Measurements from ENCODE around the gene PNPLA6. TPM values are rescaled to one million over a fixed set of nuclear protein-coding genes. Genes with fewer than 3 reads are reported as not detected.

Gene PNPLA6
- polyA plus RNA-seq, 1 donor, result 45.4 TPM

GRCh38 chr19:7524523-7524922, 11.0 kb upstream of the PNPLA6 start:
- H3K36me3 ChIP-seq (ENCODE audit: control insufficient read depth, insufficient read depth, low read length), result peaks cover 34% of the 10 kb centered on the region

GRCh38 chr19:7524992-7525739, 10.4 kb upstream of the PNPLA6 start:
- H3K36me3 ChIP-seq (ENCODE audit: control insufficient read depth, insufficient read depth, low read length), result peaks cover 39% of the 10 kb centered on the region
- no peak overlapping the region for H3K27ac ChIP-seq (ENCODE audit: low read length)
- H3K4me1 ChIP-seq (ENCODE audit: control insufficient read depth, insufficient read depth, low read length), result peaks cover 15% of the 10 kb centered on the region
- peaks cover under 1% of the 10 kb centered on the region for H3K9me3 ChIP-seq (ENCODE audit: control insufficient read depth, low read depth, low read length)
- no peak for DNase-seq
- no peaks in the 10 kb centered on the region for H3K27me3 ChIP-seq (ENCODE audit: control insufficient read depth, insufficient read depth, low read length)
- H3K4me3 ChIP-seq (ENCODE audit: low read length), result no peak overlapping the region
- no CpG with 5 or more reads among the region's 20 CpGs for WGBS (ENCODE audit: insufficient coverage, low lambda C conversion rate)

More at GRCh38 chr19:7524523-7524922, 11.0 kb upstream of the PNPLA6 start:
- Histone ChIP-seq H3K4me1 (ENCODE audit: control insufficient read depth, insufficient read depth, low read length) (peaks cover 15% of the 10 kb centered on the region), H3K4me3 (ENCODE audit: low read length) (no peak overlapping the region), H3K27me3 (ENCODE audit: control insufficient read depth, insufficient read depth, low read length) (no peaks in the 10 kb centered on the region), H3K27ac (ENCODE audit: low read length) (no peak overlapping the region), H3K9me3 (ENCODE audit: control insufficient read depth, low read depth, low read length) (peaks cover 5% of the 10 kb centered on the region)
- WGBS (ENCODE audit: insufficient coverage, low lambda C conversion rate), result no CpG with 5 or more reads among the region's 5 CpGs
- no peak for DNase-seq

GRCh38 chr19:7526059-7526929, 9.2 kb upstream of the PNPLA6 start:
- H3K27me3 ChIP-seq (ENCODE audit: control insufficient read depth, insufficient read depth, low read length), result no peaks in the 10 kb centered on the region
- H3K4me1 ChIP-seq (ENCODE audit: control insufficient read depth, insufficient read depth, low read length), result peaks cover 15% of the 10 kb centered on the region
- no peak overlapping the region for H3K4me3 ChIP-seq (ENCODE audit: low read length)
- no peak for DNase-seq
- no peak overlapping the region for H3K27ac ChIP-seq (ENCODE audit: low read length)
- H3K9me3 ChIP-seq (ENCODE audit: control insufficient read depth, low read depth, low read length), result no peaks in the 10 kb centered on the region
- peaks cover 38% of the 10 kb centered on the region for H3K36me3 ChIP-seq (ENCODE audit: control insufficient read depth, insufficient read depth, low read length)
- no CpG with 5 or more reads among the region's 31 CpGs for WGBS (ENCODE audit: insufficient coverage, low lambda C conversion rate)

- no peak overlapping the region for H3K4me3 ChIP-seq (ENCODE audit: low read length)
- no peak for DNase-seq
- no peaks in the 10 kb centered on the region for H3K27me3 ChIP-seq (ENCODE audit: control insufficient read depth, insufficient read depth, low read length)
- H3K27ac ChIP-seq (ENCODE audit: low read length), result no peak overlapping the region
- peaks cover 39% of the 10 kb centered on the region for H3K36me3 ChIP-seq (ENCODE audit: control insufficient read depth, insufficient read depth, low read length)
- WGBS (ENCODE audit: insufficient coverage, low lambda C conversion rate), result no CpG with 5 or more reads among the region's 25 CpGs
- H3K9me3 ChIP-seq (ENCODE audit: control insufficient read depth, low read depth, low read length), result no peaks in the 10 kb centered on the region
- H3K4me1 ChIP-seq (ENCODE audit: control insufficient read depth, insufficient read depth, low read length), result peaks cover 8% of the 10 kb centered on the region
Observed at GRCh38 chr19:7527516-7528191, 7.9 kb upstream of the PNPLA6 start.

GRCh38 chr19:7528192-7528519, 7.4 kb upstream of the PNPLA6 start:
- Histone ChIP-seq H3K27me3 (ENCODE audit: control insufficient read depth, insufficient read depth, low read length) (no peaks in the 10 kb centered on the region), H3K27ac (ENCODE audit: low read length) (no peak overlapping the region), H3K9me3 (ENCODE audit: control insufficient read depth, low read depth, low read length) (no peaks in the 10 kb centered on the region), H3K4me3 (ENCODE audit: low read length) (no peak overlapping the region), H3K4me1 (ENCODE audit: control insufficient read depth, insufficient read depth, low read length) (peaks cover 6% of the 10 kb centered on the region), H3K36me3 (ENCODE audit: control insufficient read depth, insufficient read depth, low read length) (peaks cover 41% of the 10 kb centered on the region)
- no CpG with 5 or more reads among the region's 7 CpGs for WGBS (ENCODE audit: insufficient coverage, low lambda C conversion rate)
- DNase-seq, result no peak

GRCh38 chr19:7528522-7529245, 6.8 kb upstream of the PNPLA6 start:
- Histone ChIP-seq H3K9me3 (ENCODE audit: control insufficient read depth, low read depth, low read length) (no peaks in the 10 kb centered on the region), H3K4me3 (ENCODE audit: low read length) (no peak overlapping the region), H3K36me3 (ENCODE audit: control insufficient read depth, insufficient read depth, low read length) (peaks cover 41% of the 10 kb centered on the region), H3K4me1 (ENCODE audit: control insufficient read depth, insufficient read depth, low read length) (peaks cover 6% of the 10 kb centered on the region), H3K27me3 (ENCODE audit: control insufficient read depth, insufficient read depth, low read length) (no peaks in the 10 kb centered on the region), H3K27ac (ENCODE audit: low read length) (no peak overlapping the region)
- no CpG with 5 or more reads among the region's 32 CpGs for WGBS (ENCODE audit: insufficient coverage, low lambda C conversion rate)
- DNase-seq, result no peak

GRCh38 chr19:7529246-7529600, 6.3 kb upstream of the PNPLA6 start:
- no peak for DNase-seq
- no CpG with 5 or more reads among the region's 15 CpGs for WGBS (ENCODE audit: insufficient coverage, low lambda C conversion rate)
- H3K4me1 ChIP-seq (ENCODE audit: control insufficient read depth, insufficient read depth, low read length), result peaks cover 6% of the 10 kb centered on the region
- H3K27me3 ChIP-seq (ENCODE audit: control insufficient read depth, insufficient read depth, low read length), result no peaks in the 10 kb centered on the region
- no peaks in the 10 kb centered on the region for H3K9me3 ChIP-seq (ENCODE audit: control insufficient read depth, low read depth, low read length)
- H3K27ac ChIP-seq (ENCODE audit: low read length), result no peak overlapping the region
- no peak overlapping the region for H3K4me3 ChIP-seq (ENCODE audit: low read length)
- peaks cover 41% of the 10 kb centered on the region for H3K36me3 ChIP-seq (ENCODE audit: control insufficient read depth, insufficient read depth, low read length)

- H3K27ac ChIP-seq (ENCODE audit: low read length), result no peak overlapping the region
- H3K4me3 ChIP-seq (ENCODE audit: low read length), result no peak overlapping the region
- H3K36me3 ChIP-seq (ENCODE audit: control insufficient read depth, insufficient read depth, low read length), result peaks cover 38% of the 10 kb centered on the region
- H3K27me3 ChIP-seq (ENCODE audit: control insufficient read depth, insufficient read depth, low read length), result no peaks in the 10 kb centered on the region
- no peaks in the 10 kb centered on the region for H3K9me3 ChIP-seq (ENCODE audit: control insufficient read depth, low read depth, low read length)
- no CpG with 5 or more reads among the region's 33 CpGs for whole genome bisulfite sequencing (ENCODE audit: insufficient coverage, low lambda C conversion rate)
- DNase-seq, result no peak
- H3K4me1 ChIP-seq (ENCODE audit: control insufficient read depth, insufficient read depth, low read length), result peaks cover 6% of the 10 kb centered on the region
Observed at GRCh38 chr19:7529610-7530490, 5.7 kb upstream of the PNPLA6 start.

GRCh38 chr19:7533281-7533885, 2.1 kb upstream of the PNPLA6 start:
- no CpG with 5 or more reads among the region's 30 CpGs for WGBS (ENCODE audit: insufficient coverage, low lambda C conversion rate)
- Histone ChIP-seq H3K27me3 (ENCODE audit: control insufficient read depth, insufficient read depth, low read length) (no peaks in the 10 kb centered on the region), H3K9me3 (ENCODE audit: control insufficient read depth, low read depth, low read length) (no peaks in the 10 kb centered on the region), H3K4me1 (ENCODE audit: control insufficient read depth, insufficient read depth, low read length) (peaks cover 6% of the 10 kb centered on the region), H3K36me3 (ENCODE audit: control insufficient read depth, insufficient read depth, low read length) (peaks cover 33% of the 10 kb centered on the region), H3K27ac (ENCODE audit: low read length) (peak overlapping the region; percentile 30), H3K4me3 (ENCODE audit: low read length) (peak overlapping the region; percentile 93)
- peak in 1 of 2 donors; percentile 47 for DNase-seq
